ENCODE results near the gene GSE1.

Gene GSE1

DNA sequence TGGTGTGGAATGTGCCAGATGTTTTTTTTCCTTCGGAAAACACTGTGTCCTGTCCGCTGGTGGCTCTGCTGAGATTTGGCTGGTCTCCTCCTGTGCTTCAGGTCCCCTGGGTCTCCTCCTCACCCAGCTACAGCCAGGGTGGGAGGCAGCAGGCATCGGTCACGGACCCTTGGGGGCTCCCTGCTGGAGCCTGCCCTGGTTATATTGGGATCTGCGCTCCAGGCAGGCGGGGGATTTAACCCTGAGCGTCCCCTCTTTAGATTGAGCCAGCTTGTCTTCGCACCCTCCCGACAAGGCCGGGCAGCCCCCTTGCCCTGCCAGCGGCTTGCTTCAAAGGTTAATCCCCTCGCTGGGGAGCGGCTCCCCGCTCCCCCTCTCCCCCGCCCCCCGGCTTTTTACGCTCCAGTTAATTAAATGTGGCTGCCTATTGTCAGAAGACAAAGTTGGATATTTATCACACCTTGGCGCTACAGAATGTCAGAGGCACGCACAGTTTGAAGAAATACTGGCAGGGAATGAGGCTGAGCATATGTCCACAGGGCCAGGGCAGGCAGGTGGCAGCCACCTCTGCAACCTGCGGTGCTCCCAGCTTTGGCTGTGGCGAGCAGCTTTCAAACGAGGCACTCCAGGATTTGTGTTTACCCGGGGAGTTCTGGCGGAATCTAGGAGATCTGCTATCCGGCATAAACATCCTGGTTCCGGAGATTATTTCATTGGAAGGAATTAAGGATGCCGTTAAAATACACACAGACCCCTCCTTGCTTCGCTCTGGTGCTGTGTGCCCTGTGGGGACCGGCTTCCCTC lies 38.2 kb upstream of the GSE1 start:
- peak; percentile 48 for DNase-seq

DNA sequence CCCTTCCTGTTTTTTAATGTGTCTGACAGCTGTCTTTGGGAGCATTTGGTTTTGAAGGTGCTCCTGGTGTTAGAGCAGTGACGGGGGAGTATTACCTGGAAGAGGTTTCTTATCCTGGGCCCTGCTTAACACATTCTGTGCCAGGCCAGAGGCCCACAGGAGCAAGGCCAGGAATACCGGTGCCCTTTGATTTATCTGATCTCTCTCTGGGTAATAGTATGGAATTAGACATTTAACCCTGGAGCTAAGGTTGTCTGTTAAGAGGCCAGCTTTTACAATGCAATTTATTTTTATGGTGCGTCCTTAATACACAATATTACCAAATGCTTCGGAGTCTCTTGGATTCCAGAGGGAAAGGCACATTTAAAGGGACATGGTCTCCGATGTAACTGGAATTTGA lies 37.2 kb upstream of the GSE1 start:
- no peak for DNase-seq

GRCh38 chr16:85576944-85577343 lies 36.2 kb upstream of the GSE1 start:
- DNase-seq: no peak

GRCh38 chr16:85577899-85578598 lies 35.1 kb upstream of the GSE1 start:
- DNase-seq: no peak

DNA sequence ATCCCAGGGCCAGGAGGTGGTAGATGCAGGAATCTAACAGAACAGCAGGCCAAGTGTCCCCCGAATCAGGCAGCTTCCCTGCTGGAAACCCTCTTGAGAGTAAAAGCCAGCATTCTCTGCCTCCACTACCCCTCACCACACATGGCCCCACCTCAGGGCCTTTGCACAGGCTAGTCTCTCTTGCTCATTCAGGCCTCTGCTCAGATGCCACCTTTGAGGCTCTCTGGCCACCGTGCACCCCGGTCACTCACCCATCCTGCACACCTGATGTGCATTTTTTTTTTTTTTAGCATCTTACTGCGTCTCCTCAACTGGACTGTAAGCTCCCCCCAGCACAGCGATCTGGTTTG lies 34.5 kb upstream of the GSE1 start:
- DNase-seq: no peak

- no peak for DNase-seq
Measured at GRCh38 chr16:85579191-85579590, 33.9 kb upstream of the GSE1 start.

DNA sequence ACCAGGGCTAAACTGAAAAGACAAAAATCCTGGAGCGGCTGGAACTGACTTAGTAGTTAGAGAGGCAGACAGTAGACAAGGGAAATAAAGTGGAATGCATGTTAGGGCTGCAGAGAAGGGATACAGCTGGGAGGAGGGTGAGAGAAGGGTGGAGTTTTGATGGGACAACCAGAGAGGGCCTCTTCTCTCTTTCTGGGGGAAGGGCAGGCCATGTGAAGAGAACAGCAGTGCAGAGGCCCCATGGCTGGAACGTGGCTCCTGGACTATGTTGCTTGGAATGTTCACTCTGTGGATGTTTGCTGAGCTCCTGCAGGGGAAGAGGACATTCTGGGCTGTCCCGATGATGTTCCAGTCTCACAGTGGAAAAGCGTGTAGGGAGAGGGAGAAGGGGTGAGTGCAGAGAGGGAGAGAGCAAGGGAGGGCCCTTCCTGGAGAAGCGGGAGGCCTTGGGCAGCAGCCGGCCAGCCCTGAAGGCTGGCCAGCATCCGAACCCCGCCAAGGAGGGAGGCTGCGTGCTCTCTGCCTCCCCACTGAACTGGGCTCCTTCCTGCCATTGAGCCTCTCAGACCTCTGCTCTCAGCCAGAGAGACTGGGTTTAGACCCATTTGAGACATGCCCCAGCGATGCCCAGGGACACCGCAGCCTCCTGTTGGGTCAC lies 33.1 kb upstream of the GSE1 start:
- no peak for DNase-seq

DNA sequence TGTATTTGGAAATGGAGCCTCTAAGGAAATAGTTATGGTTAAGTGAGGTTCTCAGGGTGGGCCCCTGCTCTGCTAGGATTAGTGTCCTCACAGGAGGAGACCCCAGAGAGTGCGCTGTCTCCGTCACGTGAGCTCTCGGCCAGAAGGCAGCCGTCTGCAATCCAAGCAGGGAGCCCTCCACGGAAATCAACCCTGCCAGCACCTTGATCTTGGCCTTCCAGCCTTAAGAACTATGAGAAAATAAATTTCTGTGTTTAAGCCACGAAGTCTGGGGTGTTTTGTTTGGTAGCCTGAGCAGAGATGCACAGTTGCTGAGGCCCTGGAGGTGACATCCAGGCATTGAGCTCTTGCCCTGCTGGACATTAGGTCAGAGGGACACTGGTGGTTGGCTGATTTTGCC lies 32.4 kb upstream of the GSE1 start:
- DNase-seq: no peak

GRCh38 chr16:85582229-85582991 lies 30.7 kb upstream of the GSE1 start:
- DNase-seq: no peak

DNA sequence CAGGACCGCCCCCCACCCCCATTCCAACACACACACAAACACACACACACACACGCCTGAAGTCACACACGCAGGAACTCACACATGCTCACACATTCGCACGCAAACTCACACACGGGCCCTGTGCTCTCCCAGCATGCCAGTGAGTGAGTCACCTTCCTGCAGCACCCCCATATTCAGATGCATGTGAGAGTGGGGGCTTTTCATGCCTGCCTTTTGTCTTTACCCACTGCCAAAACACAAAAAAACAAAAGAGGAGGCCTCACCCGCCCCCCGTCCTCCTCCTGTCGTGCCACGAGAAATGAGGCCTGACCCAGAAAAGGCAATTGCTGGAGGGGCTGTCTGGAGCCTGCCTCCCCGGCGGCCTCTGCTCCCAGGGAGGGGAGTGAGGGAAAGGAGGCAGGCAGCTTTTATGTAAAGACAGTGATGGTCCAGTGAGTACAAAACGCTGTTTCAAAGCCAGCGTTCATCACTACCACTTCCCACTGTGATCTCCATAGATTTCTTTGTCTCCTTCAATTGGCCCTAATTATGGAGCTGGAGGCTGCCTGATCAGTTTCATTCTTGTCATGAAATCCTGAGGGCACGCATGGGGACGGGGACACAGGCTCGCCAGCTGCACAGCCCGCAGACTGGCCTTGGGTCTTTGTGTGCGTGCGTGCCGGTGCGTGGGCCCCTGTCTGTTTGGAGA lies 29.5 kb upstream of the GSE1 start:
- no peak for DNase-seq

- DNase-seq: no peak
Measured at GRCh38 chr16:85584267-85584666, 28.9 kb upstream of the GSE1 start.

DNA sequence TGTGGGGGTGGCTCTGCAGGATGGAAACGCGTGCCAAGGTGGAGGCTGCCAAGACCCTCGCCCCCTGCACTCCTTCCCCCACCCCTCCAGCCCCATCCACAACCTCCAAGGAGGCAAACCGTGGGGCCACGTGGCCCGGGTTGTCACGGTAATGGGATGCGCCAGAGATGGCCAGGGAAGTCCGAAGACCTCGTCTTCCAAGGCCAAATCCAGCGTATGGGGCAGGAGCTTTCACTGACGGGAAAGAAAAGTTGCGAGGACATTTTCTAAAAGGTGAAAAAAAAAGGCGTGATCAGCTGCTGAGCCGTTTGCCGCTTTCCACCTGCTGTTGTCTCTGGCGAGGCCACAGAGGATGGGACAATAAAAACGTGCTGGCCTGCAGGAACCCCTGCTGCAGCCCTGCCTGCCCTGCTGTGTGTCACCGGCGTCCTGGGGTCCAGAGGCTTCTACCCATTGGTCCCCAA lies 28.3 kb upstream of the GSE1 start:
- no peak for DNase-seq

- no peak for DNase-seq
Measured at GRCh38 chr16:85585711-85586110, 27.4 kb upstream of the GSE1 start.

- DNase-seq: no peak
Measured at GRCh38 chr16:85586380-85587104, 26.6 kb upstream of the GSE1 start.

- DNase-seq: no peak
Measured at GRCh38 chr16:85587762-85588556, 25.2 kb upstream of the GSE1 start.

GRCh38 chr16:85588562-85589503 lies 24.3 kb upstream of the GSE1 start:
- DNase-seq: no peak

GRCh38 chr16:85589688-85590505 lies 23.2 kb upstream of the GSE1 start:
- DNase-seq: no peak

DNA sequence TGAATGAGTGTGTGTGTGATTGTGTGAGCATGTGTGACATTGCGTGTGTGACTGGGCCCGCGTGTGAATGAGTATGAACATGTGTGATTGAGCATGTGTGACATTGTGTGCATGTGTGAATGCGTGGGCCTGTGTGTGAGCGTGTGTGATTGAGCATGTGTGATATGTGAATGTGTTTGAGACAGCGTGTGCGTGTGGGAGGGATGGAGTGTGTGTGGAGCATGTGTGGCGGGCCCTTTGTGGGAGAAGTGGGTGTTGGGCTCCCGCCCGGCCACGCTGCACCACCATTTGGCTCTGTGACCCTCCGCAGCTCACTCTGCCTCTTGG lies 22.7 kb upstream of the GSE1 start:
- DNase-seq: no peak

DNA sequence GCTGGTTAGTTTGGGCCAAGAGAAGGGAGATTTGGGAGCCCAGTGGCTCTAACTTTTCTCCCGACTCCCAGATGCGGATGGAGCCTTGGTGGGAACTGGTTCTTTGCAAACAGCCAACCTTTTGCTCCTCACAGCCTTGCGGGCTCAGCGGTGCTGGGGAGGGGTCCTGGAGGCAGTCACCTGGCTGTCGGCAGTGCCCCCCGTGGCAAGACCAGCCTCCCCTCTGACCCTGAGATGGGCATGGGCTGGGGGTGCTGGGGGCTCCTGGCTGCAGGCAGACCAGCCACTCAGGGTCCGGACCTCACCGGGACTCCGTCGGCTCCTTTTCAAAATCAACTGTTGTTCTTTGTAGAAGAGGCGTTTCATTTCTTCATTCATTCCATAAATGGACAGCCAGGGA lies 21.7 kb upstream of the GSE1 start:
- no peak for DNase-seq
